A673 (cell line): Measurements from ENCODE around the gene PGLYRP1.

Experiments
- CTCF ChIP-seq: fragments of 300-800, 200-600 bp; sonication (generic); conservative IDR thresholded peaks from 2 replicates; pipeline ENCODE4 v1.5.1; 2017; ENCODE audit warnings: low read depth, mild to moderate bottlenecking, antibody characterized with exemption, low read length, moderate library complexity, mixed read lengths
- EZH2 ChIP-seq: fragments of 200-600 bp; sonication (generic); IDR thresholded peaks from 2 replicates; pipeline ENCODE4 v1.6.1; 2017; ENCODE audit warnings: borderline replicate concordance, low read depth, mild to moderate bottlenecking, mixed read lengths, antibody characterized with exemption, low read length; ENCODE audit not compliant: poor library complexity, severe bottlenecking

DNA sequence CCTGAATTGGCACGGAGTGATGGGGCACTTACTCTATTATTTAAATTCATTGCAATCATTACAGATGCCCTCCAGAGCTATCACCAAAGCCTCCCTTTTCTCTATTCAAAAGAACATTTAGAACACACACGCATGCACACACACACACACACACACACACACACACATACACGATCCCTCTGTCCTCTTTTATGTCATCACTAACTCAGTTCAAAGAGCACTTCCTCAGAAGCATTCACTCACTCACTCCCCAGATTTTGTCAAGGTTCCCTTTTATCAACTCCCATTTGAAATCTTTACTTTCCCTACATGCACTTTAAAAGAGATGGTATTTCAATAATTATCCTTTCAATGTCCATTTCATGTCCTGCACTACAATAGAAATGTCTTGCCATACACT is 40.3 kb upstream of the PGLYRP1 start:
- TF ChIP-seq EZH2 (no peak), CTCF (no peak)
